ENCODE measurements around the gene ZNF786. TPM values are rescaled to one million over a fixed set of nuclear protein-coding genes. Genes with fewer than 3 reads are reported as not detected.

ZNF786 gene
- polyA plus RNA-seq, result 1 to 10 TPM; 2.5 to 8.3 (median 3.2) TPM
- long read RNA-seq, donor 1, partial matches to known transcripts, result 0 of 7 reads
- long read RNA-seq, donor 1, other reads (novel, unspliced or antisense), result 0 of 7 reads
- long read RNA-seq, donor 2, partial matches to known transcripts, result 0 of 1 reads
- long read RNA-seq, donor 2, other reads (novel, unspliced or antisense), result 0 of 1 reads
- long read RNA-seq, donor 3, partial matches to known transcripts, result 0 of 1 reads
- long read RNA-seq, donor 3, other reads (novel, unspliced or antisense), result 0 of 1 reads
- long read RNA-seq, donor 4, result 0 reads
- long read RNA-seq, donor 5, partial matches to known transcripts, result 0 of 1 reads
- long read RNA-seq, donor 5, other reads (novel, unspliced or antisense), result 0 of 1 reads
- long read RNA-seq, donor 6, partial matches to known transcripts, result 0 of 1 reads
- long read RNA-seq, donor 6, other reads (novel, unspliced or antisense), result 0 of 1 reads
- long read RNA-seq, donor 7, result 0 reads
- long read RNA-seq, donor 8, result 0 reads
- long read RNA-seq, donor 9, result 0 reads
- long read RNA-seq, donor 10, partial matches to known transcripts, result 0 of 1 reads
- long read RNA-seq, donor 10, other reads (novel, unspliced or antisense), result 0 of 1 reads

- FAIRE-seq, result no peak
Measured at GRCh38 chr7:149090397-149091195, at the start of gene ZNF786. ZNF786 (minus strand) TSS chr7:149090718; CDS start chr7:149090640, 78 bp downstream.

DNA sequence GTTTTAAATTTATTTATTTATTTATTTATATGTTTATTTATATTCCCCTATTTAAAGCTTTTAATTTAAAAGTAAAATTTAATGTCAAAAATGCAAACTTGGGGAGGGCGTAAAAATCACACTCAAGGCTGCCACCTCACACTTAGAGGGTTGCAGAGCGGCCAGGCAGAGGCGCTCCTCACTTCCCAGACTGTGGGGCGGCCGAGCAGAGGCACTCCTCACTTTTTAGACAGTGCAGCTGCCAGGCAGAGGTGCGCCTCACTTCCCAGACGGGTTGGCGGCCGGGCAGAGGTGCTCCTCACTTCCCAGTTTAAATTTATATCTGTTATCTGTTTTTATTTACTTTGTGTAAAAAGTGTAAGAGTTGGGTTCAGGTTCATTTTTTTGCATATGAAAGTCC, 45.6 kb upstream of the ZNF786 start:
- no peak overlapping the region for H3K27ac ChIP-seq (ENCODE audit: low read depth in 1 of 3, low read length in 2 of 3)
- WGBS, 3 donors, result 92 to 96% (median 93%) methylated on average over 9 of the region's 9 CpGs
- peaks cover 0 to 9% (median 0%) of the 10 kb centered on the region in 3 donors for H3K36me3 ChIP-seq (ENCODE audit: control insufficient read depth in 3 of 3, insufficient read depth in 2 of 3, low read depth in 1 of 3, low read length in 3 of 3)
- no peaks in the 10 kb centered on the region for H3K27me3 ChIP-seq (ENCODE audit: control insufficient read depth in 3 of 3, insufficient read depth in 3 of 3, low read length in 3 of 3)
- no peak overlapping the region for H3K4me3 ChIP-seq (ENCODE audit: low read depth in 1 of 3, low read length in 3 of 3)
- peaks cover 0 to 4% of the 10 kb centered on the region in 2 donors for H3K9me3 ChIP-seq (ENCODE audit: control insufficient read depth in 2 of 2, insufficient read depth in 1 of 2, low read depth in 1 of 2, low read length in 1 of 2)
- FAIRE-seq (no peak), DNase-seq (no peak)
- no peaks in the 10 kb centered on the region for H3K4me1 ChIP-seq (ENCODE audit: control insufficient read depth in 3 of 3, insufficient read depth in 2 of 3, low read depth in 1 of 3, low read length in 2 of 3)

More at GRCh38 chr7:149090397-149091195, at the start of gene ZNF786:
- Histone ChIP-seq H3K4me3 (ENCODE audit: low read depth in 1 of 3, low read length in 3 of 3) (peak within 1 kb of the TSS; percentile 56 to 82 (median 75)), H3K27ac (ENCODE audit: low read depth in 1 of 3, low read length in 2 of 3) (peak within 1 kb of the TSS; percentile 90 to 97 (median 94)), H3K4me1 (ENCODE audit: control insufficient read depth in 3 of 3, insufficient read depth in 2 of 3, low read depth in 1 of 3, low read length in 2 of 3) (no peaks in the 10 kb centered on the region), H3K36me3 (ENCODE audit: control insufficient read depth in 3 of 3, insufficient read depth in 2 of 3, low read depth in 1 of 3, low read length in 3 of 3) (peaks cover 0 to 2% (median 0%) of the 10 kb centered on the region in 3 donors), H3K9me3 (ENCODE audit: control insufficient read depth in 2 of 2, insufficient read depth in 1 of 2, low read depth in 1 of 2, low read length in 1 of 2) (peaks cover 0 to 3% of the 10 kb centered on the region in 2 donors), H3K27me3 (ENCODE audit: control insufficient read depth in 3 of 3, insufficient read depth in 3 of 3, low read length in 3 of 3) (no peaks in the 10 kb centered on the region)
- WGBS, 3 donors, result 0 to 1% (median 0%) methylated on average over 65 to 77 of the region's 77 CpGs
- DNase-seq, result peak; percentile 86 to 97

- 94 to 100% (median 99%) methylated on average over 2 of the region's 2 CpGs for WGBS, 3 donors
Measured at GRCh38 chr7:149133028-149133710, 42.7 kb upstream of the ZNF786 start.

GRCh38 chr7:149130572-149131198, 40.2 kb upstream of the ZNF786 start:
- WGBS, 3 donors, result 94 to 95% (median 94%) methylated on average over 5 of the region's 5 CpGs

More at GRCh38 chr7:149133028-149133710, 42.7 kb upstream of the ZNF786 start:
- Histone ChIP-seq H3K4me3 (ENCODE audit: low read depth in 1 of 3, low read length in 3 of 3) (no peak overlapping the region), H3K9me3 (ENCODE audit: control insufficient read depth in 2 of 2, insufficient read depth in 1 of 2, low read depth in 1 of 2, low read length in 1 of 2) (peaks cover 0 to 11% of the 10 kb centered on the region in 2 donors), H3K27me3 (ENCODE audit: control insufficient read depth in 3 of 3, insufficient read depth in 3 of 3, low read length in 3 of 3) (no peaks in the 10 kb centered on the region), H3K4me1 (ENCODE audit: control insufficient read depth in 3 of 3, insufficient read depth in 2 of 3, low read depth in 1 of 3, low read length in 2 of 3) (no peaks in the 10 kb centered on the region), H3K36me3 (ENCODE audit: control insufficient read depth in 3 of 3, insufficient read depth in 2 of 3, low read depth in 1 of 3, low read length in 3 of 3) (peaks cover 2 to 15% (median 2%) of the 10 kb centered on the region in 3 donors), H3K27ac (ENCODE audit: low read depth in 1 of 3, low read length in 2 of 3) (no peak overlapping the region)
- FAIRE-seq, result no peak
- DNase-seq, result no peak

DNA sequence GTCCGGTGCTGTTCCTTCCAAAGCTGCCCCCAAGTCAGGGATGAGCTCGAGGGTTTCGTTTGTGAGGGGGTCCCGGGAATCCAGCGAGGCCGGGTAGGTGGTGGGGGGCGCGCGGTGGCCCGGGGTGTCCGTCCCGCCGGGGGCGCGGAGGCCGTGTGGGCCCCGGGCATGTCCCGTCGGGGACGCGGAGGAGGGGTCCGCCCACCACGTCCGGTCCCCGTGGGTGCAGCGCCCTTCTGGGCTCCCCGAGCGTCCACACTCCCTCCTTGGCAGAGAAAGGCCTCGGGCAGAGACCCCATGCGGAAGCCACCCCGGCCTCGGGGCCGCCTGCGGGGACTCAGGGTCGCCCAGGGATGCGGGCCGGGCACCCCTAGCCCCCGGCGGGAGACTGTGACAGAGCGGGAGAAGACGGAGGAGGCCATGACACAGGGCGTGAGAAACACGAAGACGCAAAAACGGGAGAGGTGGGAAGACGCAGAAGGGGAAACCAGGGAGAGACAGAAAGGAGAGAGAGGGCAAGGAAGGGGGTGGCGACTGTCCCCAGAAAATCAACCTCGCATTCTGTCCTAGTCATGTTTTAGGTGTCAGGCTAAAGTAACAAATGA, 36.2 kb upstream of the ZNF786 start:
- Histone ChIP-seq H3K4me3 (ENCODE audit: low read depth in 1 of 3, low read length in 3 of 3) (peak overlapping the region; percentile 84 to 100 (median 99)), H3K27ac (ENCODE audit: low read depth in 1 of 3, low read length in 2 of 3) (peak overlapping the region; percentile 84 to 98 (median 90)), H3K36me3 (ENCODE audit: control insufficient read depth in 3 of 3, insufficient read depth in 2 of 3, low read depth in 1 of 3, low read length in 3 of 3) (peaks cover 2 to 12% (median 2%) of the 10 kb centered on the region in 3 donors), H3K9me3 (ENCODE audit: control insufficient read depth in 2 of 2, insufficient read depth in 1 of 2, low read depth in 1 of 2, low read length in 1 of 2) (peaks cover 0 to 11% of the 10 kb centered on the region in 2 donors), H3K4me1 (ENCODE audit: control insufficient read depth in 3 of 3, insufficient read depth in 2 of 3, low read depth in 1 of 3, low read length in 2 of 3) (peaks cover 0 to 3% (median 0%) of the 10 kb centered on the region in 3 donors), H3K27me3 (ENCODE audit: control insufficient read depth in 3 of 3, insufficient read depth in 3 of 3, low read length in 3 of 3) (no peaks in the 10 kb centered on the region)
- WGBS, 3 donors, result 0 to 1% (median 1%) methylated on average over 34 to 48 of the region's 48 CpGs
- FAIRE-seq, result no peak
- peak; percentile 33 to 82 for DNase-seq

More at GRCh38 chr7:149130572-149131198, 40.2 kb upstream of the ZNF786 start:
- DNase-seq (no peak), FAIRE-seq (no peak)
- peaks cover 0 to 11% of the 10 kb centered on the region in 2 donors for H3K9me3 ChIP-seq (ENCODE audit: control insufficient read depth in 2 of 2, insufficient read depth in 1 of 2, low read depth in 1 of 2, low read length in 1 of 2)
- H3K36me3 ChIP-seq (ENCODE audit: control insufficient read depth in 3 of 3, insufficient read depth in 2 of 3, low read depth in 1 of 3, low read length in 3 of 3), result peaks cover 2 to 16% (median 2%) of the 10 kb centered on the region in 3 donors
- no peaks in the 10 kb centered on the region for H3K4me1 ChIP-seq (ENCODE audit: control insufficient read depth in 3 of 3, insufficient read depth in 2 of 3, low read depth in 1 of 3, low read length in 2 of 3)
- no peak overlapping the region for H3K4me3 ChIP-seq (ENCODE audit: low read depth in 1 of 3, low read length in 3 of 3)
- no peak overlapping the region for H3K27ac ChIP-seq (ENCODE audit: low read depth in 1 of 3, low read length in 2 of 3)
- H3K27me3 ChIP-seq (ENCODE audit: control insufficient read depth in 3 of 3, insufficient read depth in 3 of 3, low read length in 3 of 3), result no peaks in the 10 kb centered on the region

DNA sequence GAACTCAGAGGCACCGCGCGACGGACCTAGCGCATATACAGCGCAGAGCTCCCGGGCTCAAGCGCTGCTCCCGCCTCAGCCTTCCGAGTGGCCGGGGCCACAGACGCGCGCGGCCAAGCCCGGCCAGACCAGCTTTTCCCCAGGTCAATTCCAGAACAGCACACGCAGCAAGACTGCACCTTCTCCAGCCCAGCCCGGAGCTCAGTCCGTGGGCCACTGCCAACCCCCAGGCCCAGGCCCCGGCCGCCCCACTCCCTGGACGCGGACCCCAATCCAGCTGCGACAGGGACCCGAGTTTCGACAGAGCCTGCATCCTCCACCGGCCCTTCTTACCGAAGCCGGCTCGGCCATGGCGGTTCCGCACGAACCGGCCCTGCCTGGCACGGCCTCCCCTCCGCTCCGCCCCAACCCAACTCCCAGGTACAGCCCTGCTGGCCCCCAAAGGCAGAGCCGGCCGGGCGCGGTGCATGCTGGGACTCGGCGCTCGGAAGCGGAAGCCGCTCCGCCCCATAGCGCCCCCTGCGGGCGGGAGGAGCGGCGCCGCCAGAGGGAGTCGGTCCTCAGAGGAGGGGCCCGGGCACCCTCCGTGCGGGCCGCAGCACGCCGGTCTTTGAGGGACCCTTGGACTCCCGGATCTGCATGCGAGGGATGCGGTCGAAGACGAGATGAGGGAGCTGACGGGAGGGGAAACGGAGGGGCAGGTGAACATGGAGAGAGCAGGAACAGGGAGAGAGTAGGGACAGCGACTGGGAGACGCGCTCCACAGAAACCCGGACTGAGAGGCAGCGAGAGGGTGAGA, 35.5 kb upstream of the ZNF786 start, which contains the start of gene ZNF425:
Gene ZNF425 (minus strand): TSS at position 462 of the 799 bp plus-strand sequence. CDS start 111 bp downstream, at position 351.
- WGBS, 3 donors, result 0 to 1% (median 0%) methylated on average over 67 to 72 of the region's 72 CpGs
- H3K4me3 ChIP-seq (ENCODE audit: low read depth in 1 of 3, low read length in 3 of 3), result peak within 1 kb of the TSS; percentile 84 to 100 (median 99)
- peak within 1 kb of the TSS; percentile 87 to 98 (median 90) for H3K27ac ChIP-seq (ENCODE audit: low read depth in 1 of 3, low read length in 2 of 3)
- FAIRE-seq, result no peak
- H3K27me3 ChIP-seq (ENCODE audit: control insufficient read depth in 3 of 3, insufficient read depth in 3 of 3, low read length in 3 of 3), result no peaks in the 10 kb centered on the region
- H3K9me3 ChIP-seq (ENCODE audit: control insufficient read depth in 2 of 2, insufficient read depth in 1 of 2, low read depth in 1 of 2, low read length in 1 of 2), result peaks cover 0 to 7% of the 10 kb centered on the region in 2 donors
- H3K4me1 ChIP-seq (ENCODE audit: control insufficient read depth in 3 of 3, insufficient read depth in 2 of 3, low read depth in 1 of 3, low read length in 2 of 3), result peaks cover 0 to 3% (median 0%) of the 10 kb centered on the region in 3 donors
- DNase-seq, result peak; percentile 91 to 99
- H3K36me3 ChIP-seq (ENCODE audit: control insufficient read depth in 3 of 3, insufficient read depth in 2 of 3, low read depth in 1 of 3, low read length in 3 of 3), result peaks cover 2 to 8% (median 2%) of the 10 kb centered on the region in 3 donors
